Keratinocyte (primary cell): ENCODE data around the gene NECTIN4. TPM values are rescaled to one million over a fixed set of nuclear protein-coding genes. Genes with fewer than 3 reads are reported as not detected.
"Not testable (repeated sequence)": the region's sequence is repeated elsewhere in the genome, so short reads cannot be mapped to it uniquely, and the experiment has no call there.

Experiments used
- DNase-seq: peaks from one replicate; pipeline ENCODE4 v3.0.0-alpha.2; 2011; ENCODE audit warnings: low read depth, missing footprints, low spot score
- FAIRE-seq: peaks from 2 replicates; lab custom pipeline; 2011; peaks lifted over from hg19 to GRCh38; lab: Jason Lieb, UNC
- H2AFZ ChIP-seq: 2 replicates; pipeline ENCODE4 v1.6.0; 2012; ENCODE audit warnings: low read length, control low read depth, inconsistent platforms; ENCODE audit not compliant: control insufficient read depth
- H3K27ac ChIP-seq: 2 replicates; pipeline ENCODE4 v1.5.1; 2011; ENCODE audit warnings: low read length; ENCODE audit not compliant: control insufficient read depth, insufficient read depth
- H3K27me3 ChIP-seq: 3 replicates; pipeline ENCODE4 v1.6.0; 2011; ENCODE audit warnings: low read length; ENCODE audit not compliant: control insufficient read depth, insufficient read depth; ENCODE audit errors: extremely low read depth
- H3K36me3 ChIP-seq, 2 experiments: 2 replicates in 1 of 2; 3 replicates in 1 of 2; pipeline ENCODE4 v1.5.1; 2011; ENCODE audit warnings: low read length in 2 of 2, mild to moderate bottlenecking in 1 of 2; ENCODE audit not compliant: control insufficient read depth in 2 of 2, insufficient read depth in 2 of 2; ENCODE audit errors: extremely low read depth in 1 of 2
- H3K4me1 ChIP-seq: 3 replicates; pipeline ENCODE4 v1.5.1; 2011; ENCODE audit warnings: low read length; ENCODE audit not compliant: control insufficient read depth, insufficient read depth; ENCODE audit errors: extremely low read depth
- H3K4me2 ChIP-seq: 3 replicates; pipeline ENCODE4 v1.6.0; 2011; ENCODE audit warnings: low read depth, low read length; ENCODE audit not compliant: control insufficient read depth, insufficient read depth; ENCODE audit errors: extremely low read depth
- H3K4me3 ChIP-seq, 3 experiments: fragments of 200-600 bp in 1 of 3; sonication (generic) in 1 of 3; 2 replicates in 2 of 3; 3 replicates in 1 of 3; pipeline ENCODE4 v1.5.1; 2011 to 2016; ENCODE audit warnings: low read length in 3 of 3, mild to moderate bottlenecking in 3 of 3, control low read depth in 2 of 3, inconsistent platforms in 1 of 3, low read depth in 1 of 3, mixed read lengths in 1 of 3, mixed run types in 1 of 3, moderate library complexity in 1 of 3; ENCODE audit not compliant: control insufficient read depth in 2 of 3, insufficient read depth in 2 of 3; ENCODE audit errors: extremely low read depth in 1 of 3
- H3K79me2 ChIP-seq: 2 replicates; pipeline ENCODE4 v1.6.0; 2012; ENCODE audit warnings: low read length; ENCODE audit not compliant: control insufficient read depth, insufficient read depth
- H3K9ac ChIP-seq: 3 replicates; pipeline ENCODE4 v1.6.0; 2011; ENCODE audit warnings: low read length; ENCODE audit not compliant: control insufficient read depth, insufficient read depth; ENCODE audit errors: extremely low read depth
- H3K9me1 ChIP-seq: 3 replicates; pipeline ENCODE4 v1.6.0; 2011; ENCODE audit warnings: low read length; ENCODE audit not compliant: control insufficient read depth, insufficient read depth; ENCODE audit errors: extremely low read depth
- H3K9me3 ChIP-seq: 2 replicates; pipeline ENCODE4 v1.5.1; 2012; ENCODE audit warnings: low read depth, low read length; ENCODE audit not compliant: control insufficient read depth
- H4K20me1 ChIP-seq: 3 replicates; pipeline ENCODE4 v1.6.0; 2011; ENCODE audit warnings: low read length; ENCODE audit not compliant: control insufficient read depth, insufficient read depth; ENCODE audit errors: extremely low read depth
- CTCF ChIP-seq, 3 experiments: IDR thresholded peaks in 1 of 3; conservative IDR thresholded peaks in 1 of 3; optimal IDR thresholded peaks in 1 of 3; 2 replicates in 2 of 3; 3 replicates in 1 of 3; pipeline versions ENCODE3 to v1.5.1; 2011; ENCODE audit warnings: low read length in 3 of 3, mild to moderate bottlenecking in 3 of 3, moderate library complexity in 2 of 3, control low read depth in 1 of 3, inconsistent platforms in 1 of 3; ENCODE audit not compliant: insufficient read depth in 2 of 3; ENCODE audit errors: extremely low read depth in 1 of 3
- EZH2 ChIP-seq: IDR thresholded peaks from one replicate; pipeline ENCODE4 v1.6.1; 2012; ENCODE audit warnings: inconsistent platforms, mild to moderate bottlenecking, low read length, moderate library complexity
- dilution Hi-C: fragments of 300-500 bp; cut with MboI; formaldehyde crosslinking; loops from one replicate; pipeline ENCODE4 v1.7.0; 2020; ENCODE audit warnings: low sequenced_read_pairs; ENCODE audit not compliant: extremely low pct_ligation_motif_present
- polyA plus RNA-seq, 5 experiments: library from polyadenylated mRNA; depleted of rRNA in 3 of 5; stranded (reverse) in 3 of 5; stranded (forward) in 1 of 5; unstranded in 1 of 5; fragments of >200 nt; gene quantifications; 1 replicate in 1 of 5; 2 replicates in 3 of 5; 3 replicates in 1 of 5; pipeline versions ENCODE4 v1.2.1 to v1.2.3, GENCODE V29; 2011 to 2012; ENCODE audit warnings: missing spikeins in 2 of 5, low read depth in 1 of 5, low replicate concordance in 1 of 5

The NECTIN4 gene
- polyA plus RNA-seq, 1 donor (not counting 4 experiments of a cell fraction or from before 2014, with no cell fraction given): 8.6 TPM

DNA sequence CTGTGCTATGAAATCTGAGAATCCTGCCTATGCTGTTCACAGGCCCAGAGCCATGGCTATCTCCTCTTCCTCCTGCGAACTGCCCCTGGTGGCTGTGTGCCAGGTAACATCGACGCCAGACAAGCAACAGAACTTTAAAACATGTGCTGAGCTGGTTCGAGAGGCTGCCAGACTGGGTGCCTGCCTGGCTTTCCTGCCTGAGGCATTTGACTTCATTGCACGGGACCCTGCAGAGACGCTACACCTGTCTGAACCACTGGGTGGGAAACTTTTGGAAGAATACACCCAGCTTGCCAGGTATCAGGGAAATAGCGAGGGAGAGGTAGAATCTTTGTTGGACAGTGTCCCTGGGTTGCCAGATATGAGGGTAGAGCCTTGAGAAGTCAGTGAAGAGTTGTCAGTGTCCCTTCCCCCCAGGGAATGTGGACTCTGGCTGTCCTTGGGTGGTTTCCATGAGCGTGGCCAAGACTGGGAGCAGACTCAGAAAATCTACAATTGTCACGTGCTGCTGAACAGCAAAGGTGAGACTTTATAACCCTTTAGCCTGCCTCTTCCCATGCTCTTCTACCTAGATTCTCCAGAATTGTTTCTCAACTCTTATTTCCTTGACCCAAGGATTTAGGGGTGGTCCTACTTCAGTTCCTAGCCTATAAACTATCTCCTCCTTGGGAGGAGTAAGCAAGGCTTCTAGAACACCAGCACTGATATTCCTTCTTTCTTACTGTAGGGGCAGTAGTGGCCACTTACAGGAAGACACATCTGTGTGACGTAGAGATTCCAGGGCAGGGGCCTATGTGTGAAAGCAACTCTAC is 29.9 kb upstream of the NECTIN4 start:
- dilution Hi-C loops: no loop called here
- H3K9me3 ChIP-seq: no peaks in the 10 kb centered on the region
- no peak overlapping the region for H2AFZ ChIP-seq
- H3K27ac ChIP-seq: peak overlapping the region; percentile 97
- no peaks in the 10 kb centered on the region for H3K9me1 ChIP-seq
- TF ChIP-seq CTCF (optimal IDR thresholded peaks at IDR 0.05 in 1 of 3, IDR thresholded peaks at IDR 0.05 in 1 of 3, conservative IDR thresholded peaks at IDR 0.05 in 1 of 3; ENCODE audit: extremely low read depth in 1 of 3, insufficient read depth in 2 of 3, low read length in 3 of 3): peak; percentile 37 to 83 (median 43)
- no peak for TF ChIP-seq EZH2
- H3K36me3 ChIP-seq: peaks cover 26 to 38% of the 10 kb centered on the region in 2 experiments
- peaks cover 32% of the 10 kb centered on the region for H3K4me1 ChIP-seq
- H3K9ac ChIP-seq: peak overlapping the region; percentile 98
- no peaks in the 10 kb centered on the region for H3K27me3 ChIP-seq
- peak overlapping the region; percentile 90 for H3K4me2 ChIP-seq
- FAIRE-seq (no peak), DNase-seq (peak; percentile 89)
- H3K4me3 ChIP-seq: peak overlapping the region; percentile 72 to 86 (median 85)
- no peaks in the 10 kb centered on the region for H4K20me1 ChIP-seq
- H3K79me2 ChIP-seq: peaks cover 40% of the 10 kb centered on the region

DNA sequence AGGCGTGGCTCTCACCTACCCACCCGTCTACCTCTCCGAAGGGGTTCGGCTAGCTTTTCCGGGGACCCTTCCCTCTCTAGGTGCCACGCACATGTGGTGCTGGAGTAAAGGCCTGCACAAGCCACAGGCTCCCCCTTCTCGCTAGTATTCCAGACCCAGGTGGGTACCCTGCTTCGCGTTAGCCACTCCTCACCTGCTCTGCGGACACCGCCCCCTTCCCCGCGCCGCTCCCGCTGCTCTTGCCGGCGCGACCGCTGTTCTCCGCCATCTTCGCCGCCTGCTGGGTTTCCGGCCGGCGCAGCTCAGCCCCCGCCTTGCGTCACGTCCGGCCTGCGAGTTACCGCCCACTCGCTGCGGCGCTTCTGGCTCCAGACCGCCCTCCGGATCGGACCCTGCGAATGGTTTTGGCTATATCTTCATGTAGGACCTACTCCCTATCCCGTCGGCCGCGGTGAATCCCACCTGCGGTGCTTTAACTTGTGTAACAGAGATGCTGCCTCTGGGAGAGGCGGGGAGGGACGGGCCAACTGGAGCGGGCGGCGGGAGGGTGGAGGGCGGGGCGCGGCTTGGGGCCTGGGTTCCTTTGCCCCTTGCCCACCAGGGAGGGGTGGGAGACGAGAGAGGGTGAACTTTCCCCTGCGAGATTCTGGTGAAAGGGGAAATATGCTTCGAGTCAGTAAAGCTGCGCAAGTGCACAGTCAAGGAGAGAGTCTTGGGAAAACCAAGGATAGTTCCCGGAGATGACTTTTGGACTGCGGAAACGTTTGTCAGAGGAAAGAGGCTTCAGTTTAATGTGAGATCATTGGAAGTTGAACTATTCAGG is 28.6 kb upstream of the NECTIN4 start, which contains the start of the genes NIT1 and PFDN2:
NIT1 (plus strand) TSS at position 347 of the 823 bp plus-strand sequence; CDS start at position 419, 72 bp downstream.
PFDN2 (minus strand) TSS at position 279 of the 823 bp plus-strand sequence; CDS start at position 268, 11 bp downstream.
- DNase-seq (no peak), FAIRE-seq (no peak)
- Histone ChIP-seq H3K9ac (peak within 1 kb of the TSS; percentile 98), H3K9me1 (no peaks in the 10 kb centered on the region), H2AFZ (peak within 1 kb of the TSS; percentile 62), H3K36me3 (peaks cover 19 to 37% of the 10 kb centered on the region in 2 experiments), H3K79me2 (peaks cover 51% of the 10 kb centered on the region), H3K27ac (peak within 1 kb of the TSS; percentile 97), H3K27me3 (no peaks in the 10 kb centered on the region), H3K4me1 (peaks cover 39% of the 10 kb centered on the region), H4K20me1 (no peaks in the 10 kb centered on the region), H3K4me2 (peak within 1 kb of the TSS; percentile 90), H3K9me3 (no peaks in the 10 kb centered on the region), H3K4me3 (peak within 1 kb of the TSS; percentile 72 to 86 (median 85))
- dilution Hi-C loops: no loop called here
- no peak for TF ChIP-seq EZH2
- TF ChIP-seq CTCF (optimal IDR thresholded peaks at IDR 0.05 in 1 of 3, IDR thresholded peaks at IDR 0.05 in 1 of 3, conservative IDR thresholded peaks at IDR 0.05 in 1 of 3; ENCODE audit: extremely low read depth in 1 of 3, insufficient read depth in 2 of 3, low read length in 3 of 3): no peak

- dilution Hi-C loops, H3K27me3 ChIP-seq, DNase-seq, FAIRE-seq, H4K20me1 ChIP-seq, H2AFZ ChIP-seq, H3K4me3 ChIP-seq, H3K9me3 ChIP-seq, H3K9me1 ChIP-seq: not testable (repeated sequence)
- peaks cover 39% of the 10 kb centered on the region for H3K4me1 ChIP-seq
- peak overlapping the region; percentile 97 for H3K27ac ChIP-seq
- peaks cover 68% of the 10 kb centered on the region for H3K79me2 ChIP-seq
- H3K36me3 ChIP-seq: peaks cover 6 to 22% of the 10 kb centered on the region in 2 experiments
- H3K4me2 ChIP-seq: peak overlapping the region; percentile 88
- H3K9ac ChIP-seq: peak overlapping the region; percentile 14
Measured at GRCh38 chr1:161115961-161116360, 26.6 kb upstream of the NECTIN4 start.
